GM12872 (cell line): ENCODE data around the gene ASIC4.

Experiments used
- CTCF ChIP-seq: IDR thresholded peaks from 3 replicates; pipeline ENCODE4 v1.5.1; 2011; ENCODE audit warnings: low read depth, mild to moderate bottlenecking, low read length, moderate library complexity; ENCODE audit not compliant: insufficient read depth

ASIC4 gene

GRCh38 chr2:219502618-219503017 lies 11.7 kb upstream of the ASIC4 start:
- no peak for TF ChIP-seq CTCF

- no peak for TF ChIP-seq CTCF
Measured at GRCh38 chr2:219505585-219505984, 8.7 kb upstream of the ASIC4 start.

- TF ChIP-seq CTCF = no peak
Measured at GRCh38 chr2:219506153-219506801, 8.0 kb upstream of the ASIC4 start.

- TF ChIP-seq CTCF = no peak
Measured at GRCh38 chr2:219506802-219507526, 7.3 kb upstream of the ASIC4 start.

GRCh38 chr2:219507581-219508443 lies 6.5 kb upstream of the ASIC4 start:
- TF ChIP-seq CTCF = no peak

- no peak for TF ChIP-seq CTCF
Measured at GRCh38 chr2:219508444-219508734, 5.9 kb upstream of the ASIC4 start.
